Type B pancreatic cell (in vitro differentiated cells): ENCODE results near the gene PHTF2. TPM values are rescaled to one million over a fixed set of nuclear protein-coding genes. Genes with fewer than 3 reads are reported as not detected.
"Not testable (repeated sequence)": the region's sequence is repeated elsewhere in the genome, so short reads cannot be mapped to it uniquely, and the experiment has no call there.

ENCODE experiments used
- DNase-seq: peaks from one replicate; pipeline ENCODE4 v3.0.0; 2021; ENCODE audit warnings: mixed read lengths; ENCODE audit not compliant: unreplicated experiment; ENCODE audit errors: extremely low spot score
- H3K27ac Mint-ChIP-seq: 2 replicates; pipeline ENCODE4 v1.8.0; 2021; ENCODE audit warnings: mild to moderate bottlenecking, mixed read lengths
- H3K27me3 Mint-ChIP-seq: 2 replicates; pipeline ENCODE4 v1.8.0; 2021; ENCODE audit warnings: mixed read lengths
- H3K36me3 Mint-ChIP-seq: 2 replicates; pipeline ENCODE4 v1.8.0; 2021; ENCODE audit warnings: mixed read lengths
- H3K4me1 Mint-ChIP-seq: one replicate; pipeline ENCODE4 v1.8.0; 2021; ENCODE audit warnings: mixed read lengths; ENCODE audit not compliant: unreplicated experiment
- H3K4me3 Mint-ChIP-seq: 2 replicates; pipeline ENCODE4 v1.8.0; 2021; ENCODE audit warnings: mild to moderate bottlenecking, mixed read lengths
- H3K9me3 Mint-ChIP-seq: 2 replicates; pipeline ENCODE4 v1.8.0; 2021; ENCODE audit warnings: mixed read lengths
- CTCF ChIP-seq: fragments of 200-600 bp; sonication (generic); conservative IDR thresholded peaks from 2 replicates; pipeline ENCODE4 v1.5.0; 2021; ENCODE audit warnings: antibody characterized with exemption, mild to moderate bottlenecking
- total RNA-seq: library from RNA; stranded (reverse); gene quantifications from 2 replicates; pipeline ENCODE4 v1.2.1, GENCODE V29; 2021; ENCODE audit warnings: low replicate concordance

Gene PHTF2
- total RNA-seq, 1 donor from 2014 or later: 18.6 TPM

GRCh38 chr7:77866786-77867536 lies 68.4 kb downstream of the PHTF2 start:
- peaks cover 14% of the 10 kb centered on the region for H3K4me1 Mint-ChIP-seq

DNA sequence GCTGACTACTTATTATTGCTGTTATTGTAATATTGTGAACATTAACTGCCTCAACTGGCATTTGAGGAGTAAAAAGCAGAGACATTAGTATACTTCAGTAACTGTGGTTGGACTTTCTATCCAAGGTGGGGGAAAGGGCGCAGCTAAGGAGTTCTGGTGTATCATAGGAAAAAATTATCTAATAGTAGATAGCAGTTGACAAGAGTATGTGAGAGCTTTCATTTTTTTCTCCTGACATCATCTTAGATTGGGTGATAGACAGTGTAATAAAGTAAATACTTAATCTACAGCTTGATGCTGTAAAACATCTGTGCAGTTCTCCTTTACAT lies 68.9 kb downstream of the PHTF2 start:
- no peak overlapping the region for H3K4me3 Mint-ChIP-seq
- DNase-seq: no peak
- H3K36me3 Mint-ChIP-seq: peaks cover 10% of the 10 kb centered on the region
- H3K27ac Mint-ChIP-seq: peak overlapping the region; percentile 45
- no peak for TF ChIP-seq CTCF
- peaks cover 14% of the 10 kb centered on the region for H3K4me1 Mint-ChIP-seq
- no peaks in the 10 kb centered on the region for H3K27me3 Mint-ChIP-seq
- peaks cover 15% of the 10 kb centered on the region for H3K9me3 Mint-ChIP-seq

More at GRCh38 chr7:77866786-77867536, 68.4 kb downstream of the PHTF2 start:
- DNase-seq: no peak
- TF ChIP-seq CTCF: no peak
- Mint-ChIP-seq H3K9me3 (peaks cover 13% of the 10 kb centered on the region), H3K27ac (peak overlapping the region; percentile 45), H3K4me3 (no peak overlapping the region), H3K27me3 (no peaks in the 10 kb centered on the region), H3K36me3 (peaks cover 4% of the 10 kb centered on the region)

DNA sequence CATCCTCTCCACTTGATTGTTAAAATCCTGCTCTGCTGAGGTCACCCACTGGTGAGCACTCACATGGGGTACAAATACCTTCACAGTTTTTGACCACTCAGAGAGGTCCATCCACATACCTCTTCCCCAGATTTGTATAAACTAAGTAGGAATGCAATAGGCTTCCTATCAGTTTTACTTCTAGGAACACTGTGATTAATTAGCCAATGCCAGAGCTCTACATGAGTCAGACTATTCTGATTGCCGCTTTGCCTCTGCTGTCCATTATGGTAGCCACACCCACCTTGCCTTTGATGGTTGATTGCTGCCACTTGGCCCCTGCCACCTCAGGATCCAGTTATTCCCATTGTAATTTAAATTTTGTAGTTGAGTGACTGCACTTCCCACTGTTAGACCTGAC lies 73.7 kb downstream of the PHTF2 start:
- peaks cover 17% of the 10 kb centered on the region for H3K36me3 Mint-ChIP-seq
- H3K4me1 Mint-ChIP-seq, H3K4me3 Mint-ChIP-seq, DNase-seq, H3K27ac Mint-ChIP-seq, H3K27me3 Mint-ChIP-seq: not testable (repeated sequence)
- H3K9me3 Mint-ChIP-seq: peaks cover 17% of the 10 kb centered on the region

GRCh38 chr7:77873416-77874327 lies 75.1 kb downstream of the PHTF2 start:
- peaks cover 11% of the 10 kb centered on the region for H3K4me1 Mint-ChIP-seq
- DNase-seq, H3K4me3 Mint-ChIP-seq, H3K27ac Mint-ChIP-seq, H3K27me3 Mint-ChIP-seq: not testable (repeated sequence)
- H3K36me3 Mint-ChIP-seq: peaks cover 25% of the 10 kb centered on the region
- peaks cover 20% of the 10 kb centered on the region for H3K9me3 Mint-ChIP-seq

DNA sequence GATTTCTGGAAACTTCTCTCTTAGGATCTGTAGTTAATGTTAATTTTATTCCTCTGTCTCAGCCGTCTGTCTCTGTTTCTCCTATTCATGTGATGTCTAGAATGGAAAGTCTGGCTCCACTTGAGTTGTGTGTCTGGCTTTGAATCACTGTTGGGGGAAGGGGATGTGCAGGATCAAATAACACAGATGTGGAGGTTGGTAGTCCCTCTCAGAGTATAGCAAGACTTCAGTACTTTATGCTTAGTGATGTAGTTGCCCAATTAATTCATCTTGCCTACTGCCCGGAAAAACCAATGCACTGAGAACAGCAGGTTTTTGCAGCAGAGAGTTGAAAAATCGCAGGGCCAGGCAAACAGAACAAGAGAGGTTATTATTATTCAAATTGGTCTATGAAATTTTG lies 79.2 kb downstream of the PHTF2 start:
- DNase-seq: no peak
- peaks cover 11% of the 10 kb centered on the region for H3K4me1 Mint-ChIP-seq
- H3K27ac Mint-ChIP-seq: no peak overlapping the region
- H3K9me3 Mint-ChIP-seq: peaks cover 3% of the 10 kb centered on the region
- peaks cover 13% of the 10 kb centered on the region for H3K36me3 Mint-ChIP-seq
- H3K4me3 Mint-ChIP-seq: no peak overlapping the region
- H3K27me3 Mint-ChIP-seq: no peaks in the 10 kb centered on the region
- no peak for TF ChIP-seq CTCF

- H3K36me3 Mint-ChIP-seq: peaks cover 13% of the 10 kb centered on the region
- no peak for DNase-seq
- no peaks in the 10 kb centered on the region for H3K27me3 Mint-ChIP-seq
- H3K4me3 Mint-ChIP-seq: no peak overlapping the region
- peaks cover 3% of the 10 kb centered on the region for H3K9me3 Mint-ChIP-seq
- H3K4me1 Mint-ChIP-seq: peaks cover 11% of the 10 kb centered on the region
- H3K27ac Mint-ChIP-seq: no peak overlapping the region
- TF ChIP-seq CTCF: no peak
These were observed 79.9 kb downstream of the PHTF2 start for GRCh38 chr7:77878500-77878899.
